ENCODE measurements around the gene RAB1B. TPM values are rescaled to one million over a fixed set of nuclear protein-coding genes. Genes with fewer than 3 reads are reported as not detected.

RAB1B gene
- polyA plus RNA-seq, 4 donors, result 103 to 140 (median 121) TPM

- peak; percentile 83 to 94 (median 90) for DNase-seq (ENCODE audit: low read depth in 4 of 4, low spot score in 3 of 4)
These were observed 14.3 kb downstream of the RAB1B start for GRCh38 chr11:66282468-66283455.

GRCh38 chr11:66283461-66284105 is 15.1 kb downstream of the RAB1B start:
- DNase-seq (ENCODE audit: low read depth in 4 of 4, low spot score in 3 of 4), result no peak

GRCh38 chr11:66284526-66285078 is 16.2 kb downstream of the RAB1B start:
- no peak for DNase-seq (ENCODE audit: low read depth in 4 of 4, low spot score in 3 of 4)

- DNase-seq (ENCODE audit: low read depth in 4 of 4, low spot score in 3 of 4), result no peak
These were observed 17.0 kb downstream of the RAB1B start for GRCh38 chr11:66285250-66285947.

- DNase-seq (ENCODE audit: low read depth in 4 of 4, low spot score in 3 of 4), result no peak
These were observed 18.3 kb downstream of the RAB1B start for GRCh38 chr11:66286699-66287098.

GRCh38 chr11:66287211-66287888 is 18.9 kb downstream of the RAB1B start:
- no peak for DNase-seq (ENCODE audit: low read depth in 4 of 4, low spot score in 3 of 4)

- DNase-seq (ENCODE audit: low read depth in 4 of 4, low spot score in 3 of 4), result no peak
These were observed 19.6 kb downstream of the RAB1B start for GRCh38 chr11:66287889-66288670.

- peak; percentile 94 to 98 (median 96) for DNase-seq (ENCODE audit: low read depth in 4 of 4, low spot score in 3 of 4)
These were observed 20.5 kb downstream of the RAB1B start, which contains the start of gene YIF1A for GRCh38 chr11:66288671-66289547. Gene YIF1A, minus strand, starts transcription at chr11:66289143. Its CDS starts 158 bp downstream, at chr11:66288985.

GRCh38 chr11:66289548-66290329 is 21.3 kb downstream of the RAB1B start:
- peak in 3 of 4 donors; percentile 63 to 65 (median 63) for DNase-seq (ENCODE audit: low read depth in 4 of 4, low spot score in 3 of 4)

- DNase-seq (ENCODE audit: low read depth in 4 of 4, low spot score in 3 of 4), result no peak
These were observed 21.8 kb downstream of the RAB1B start for GRCh38 chr11:66290330-66290621.

- no peak for DNase-seq (ENCODE audit: low read depth in 4 of 4, low spot score in 3 of 4)
These were observed 22.9 kb downstream of the RAB1B start for GRCh38 chr11:66291303-66291705.

GRCh38 chr11:66291706-66292542 is 23.5 kb downstream of the RAB1B start, which contains the start of gene TMEM151A:
Gene TMEM151A, plus strand, starts transcription at chr11:66291894. Its CDS starts 120 bp downstream, at chr11:66292014.
- DNase-seq (ENCODE audit: low read depth in 4 of 4, low spot score in 3 of 4), result no peak

- no peak for DNase-seq (ENCODE audit: low read depth in 4 of 4, low spot score in 3 of 4)
These were observed 24.3 kb downstream of the RAB1B start for GRCh38 chr11:66292543-66293332.

- DNase-seq (ENCODE audit: low read depth in 4 of 4, low spot score in 3 of 4), result no peak
These were observed 24.9 kb downstream of the RAB1B start for GRCh38 chr11:66293352-66293751.

- no peak for DNase-seq (ENCODE audit: low read depth in 4 of 4, low spot score in 3 of 4)
These were observed 25.6 kb downstream of the RAB1B start for GRCh38 chr11:66293777-66294625.
